HG02759 (cell line): ENCODE measurements around the gene CHAMP1.
"Not testable (repeated sequence)": the region's sequence is repeated elsewhere in the genome, so short reads cannot be mapped to it uniquely, and the experiment has no call there.

Experiments
- ATAC-seq: cut with Tn5 transposase; IDR thresholded peaks from one replicate; pipeline ENCODE4 v1.9.1; 2021; ENCODE audit warnings: mild to moderate bottlenecking, moderate library complexity; ENCODE audit not compliant: unreplicated experiment

CHAMP1 gene

DNA sequence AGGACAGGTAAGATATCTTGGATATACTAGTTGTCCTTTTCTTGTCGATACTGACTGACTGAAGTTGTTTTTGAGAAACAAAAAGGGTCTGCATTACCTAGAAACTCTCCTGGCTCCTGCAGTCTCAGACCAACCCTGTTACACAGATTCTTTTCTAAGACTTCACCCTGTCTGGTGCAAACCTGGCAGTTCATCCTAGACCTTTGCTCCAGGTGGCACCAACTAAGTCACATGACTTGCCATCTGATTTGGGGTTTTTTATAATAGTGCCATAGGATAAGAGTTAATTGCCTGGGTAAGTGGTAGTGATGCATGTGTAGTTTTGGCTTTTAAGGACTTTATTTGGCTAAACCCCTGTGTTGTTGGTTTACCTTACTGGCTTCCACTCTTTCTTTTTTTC lies 14.3 kb downstream of the CHAMP1 start:
- no peak for ATAC-seq

GRCh38 chr13:114330086-114330485 lies 15.8 kb downstream of the CHAMP1 start:
- ATAC-seq: no peak

DNA sequence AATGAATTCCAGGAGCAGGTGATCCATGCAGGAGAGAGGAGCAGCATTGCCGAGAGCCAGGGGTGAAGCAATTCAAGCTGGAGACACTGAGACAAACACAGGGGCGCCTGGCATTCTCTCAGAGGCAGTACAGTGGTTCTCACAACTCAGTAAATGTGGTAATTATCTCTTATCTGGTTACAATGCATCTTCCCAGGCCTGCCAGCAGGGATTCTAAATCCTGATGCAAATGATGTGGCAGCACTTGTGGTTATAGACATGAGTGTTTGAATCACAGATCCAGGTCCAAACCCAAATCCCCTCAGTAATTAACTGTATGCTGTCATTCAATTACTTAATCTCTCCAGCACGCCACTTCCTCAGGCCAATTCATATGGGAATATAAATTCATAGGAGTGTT lies 19.6 kb downstream of the CHAMP1 start:
- not testable (repeated sequence) for ATAC-seq

- peak; percentile 56 for ATAC-seq
These were observed 20.2 kb downstream of the CHAMP1 start for GRCh38 chr13:114334305-114335053.

- ATAC-seq: not testable (repeated sequence)
These were observed 22.2 kb downstream of the CHAMP1 start for GRCh38 chr13:114336457-114336856.

- ATAC-seq: no peak
These were observed 24.7 kb downstream of the CHAMP1 start for GRCh38 chr13:114338959-114339358.

GRCh38 chr13:114339857-114340534 lies 25.7 kb downstream of the CHAMP1 start:
- ATAC-seq: no peak

DNA sequence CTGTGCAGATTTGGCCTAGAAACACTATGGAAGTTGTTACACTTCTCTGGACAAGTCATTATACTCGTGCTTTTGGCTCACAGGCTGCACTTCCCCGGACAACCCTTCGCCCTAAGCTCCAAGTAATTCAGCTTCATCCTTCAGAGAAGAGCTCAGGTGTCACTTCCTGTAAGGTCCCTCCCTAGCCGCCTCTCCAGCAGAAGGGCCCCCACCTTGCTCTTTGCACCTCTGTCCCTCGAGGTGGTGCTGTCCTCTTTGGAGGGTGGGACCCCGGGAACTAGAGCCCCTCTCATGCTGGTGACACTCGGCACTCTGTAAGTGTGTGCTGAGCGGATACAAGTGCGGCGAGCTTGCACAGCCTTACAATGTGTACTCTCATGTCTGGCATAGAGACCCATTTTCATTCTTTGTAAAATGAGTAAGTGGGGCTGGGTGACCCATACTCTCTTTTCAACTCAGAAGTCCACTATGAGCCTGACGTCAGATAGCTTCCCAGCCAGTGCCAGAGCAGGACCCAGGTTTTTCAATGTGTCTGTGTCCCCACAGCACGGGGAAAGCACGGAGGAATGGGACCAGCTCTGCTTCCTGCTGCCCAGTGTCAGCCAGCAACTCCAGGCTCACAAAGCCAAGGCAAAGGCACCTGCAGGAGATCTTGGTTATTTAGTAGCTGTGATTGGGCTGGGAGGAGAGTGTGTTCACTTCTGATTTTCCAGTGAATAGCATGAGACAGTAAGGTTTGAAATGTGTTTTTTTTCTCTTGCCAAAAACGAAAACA lies 26.9 kb downstream of the CHAMP1 start:
- ATAC-seq: no peak

- not testable (repeated sequence) for ATAC-seq
These were observed 33.0 kb downstream of the CHAMP1 start for GRCh38 chr13:114347256-114347655.

DNA sequence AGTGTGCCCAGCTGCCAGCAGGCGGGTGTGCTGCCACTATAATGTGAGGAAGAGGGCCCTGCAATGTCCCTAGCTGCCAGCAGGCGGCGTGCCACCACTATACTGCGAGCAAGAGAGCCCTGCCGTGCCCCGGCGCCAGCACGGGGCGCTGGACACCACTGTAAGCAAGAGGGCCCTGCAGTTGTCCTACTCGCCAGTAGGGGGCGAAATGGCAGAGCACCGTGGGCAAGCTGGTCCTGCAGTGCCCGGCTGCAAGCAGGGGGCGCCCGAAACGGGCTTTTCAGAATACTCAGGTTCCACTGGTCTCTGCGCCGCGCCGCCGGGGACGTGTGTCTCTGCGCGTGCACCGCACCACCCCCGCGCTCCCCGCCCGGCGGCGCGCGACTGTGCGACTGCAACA lies 38.5 kb downstream of the CHAMP1 start:
- not testable (repeated sequence) for ATAC-seq

DNA sequence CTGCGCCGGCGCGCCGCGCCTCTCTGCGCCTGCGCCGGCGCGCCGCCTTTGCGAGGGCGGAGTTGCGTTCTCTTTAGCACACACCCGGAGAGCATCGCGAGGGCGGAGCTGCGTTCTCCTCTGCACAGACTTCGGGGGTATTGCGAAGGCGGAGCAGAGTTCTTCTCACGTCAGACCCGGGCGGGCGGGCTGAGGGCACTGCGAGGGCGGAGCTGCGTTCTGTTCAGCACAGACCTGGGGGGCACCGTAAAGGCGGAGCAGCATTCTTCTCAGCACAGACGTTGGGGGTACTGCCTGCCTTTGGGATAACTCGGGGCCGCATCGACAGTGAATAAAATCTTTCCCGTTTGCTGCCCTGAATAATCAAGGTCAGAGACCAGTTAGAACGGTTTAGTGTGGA lies 39.1 kb downstream of the CHAMP1 start:
- not testable (repeated sequence) for ATAC-seq
